ENCODE data around the gene PHTF1.
"Not testable (repeated sequence)": the region's sequence is repeated elsewhere in the genome, so short reads cannot be mapped to it uniquely, and the experiment has no call there.

PHTF1 gene

DNA sequence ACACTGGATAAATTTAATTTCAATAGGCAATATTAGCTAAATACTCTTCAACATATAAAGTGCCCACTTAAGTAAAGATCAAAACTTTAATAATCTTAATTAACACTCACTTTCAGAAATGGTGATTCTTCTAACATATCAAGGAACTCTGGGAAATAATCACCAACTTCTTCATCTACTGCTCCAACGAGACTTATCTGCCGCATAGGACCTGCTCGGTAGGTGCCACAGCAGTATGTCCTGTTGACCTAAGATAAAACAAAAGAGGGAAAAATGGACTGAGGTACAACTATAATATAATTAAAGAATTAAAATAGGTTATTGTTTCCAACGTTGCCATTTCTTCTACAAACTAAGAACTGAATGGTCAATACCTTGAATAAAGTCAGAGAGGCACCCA lies 18.3 kb upstream of the PHTF1 start:
- DNase-seq (ENCODE audit: low read depth in 2 of 2), result no peak

DNA sequence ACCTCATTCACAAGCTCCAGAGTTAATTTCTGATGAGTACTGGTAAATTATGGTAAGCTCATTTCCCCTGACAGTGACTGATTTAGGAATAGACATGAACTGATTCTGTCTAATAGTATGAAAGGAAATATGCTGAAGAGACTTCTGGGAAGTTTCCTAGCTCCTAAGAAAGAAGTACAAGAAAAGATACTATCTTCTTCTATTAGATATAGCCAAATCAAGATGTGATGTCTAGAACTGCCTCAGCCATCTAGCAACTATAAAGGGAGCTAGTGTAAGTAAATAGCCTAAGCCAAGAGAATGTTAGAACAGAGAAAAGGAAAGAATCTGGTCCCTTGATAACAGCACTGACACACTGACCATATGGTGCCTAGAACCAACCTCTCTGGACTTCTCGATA lies 10.7 kb upstream of the PHTF1 start:
- no peak for DNase-seq (ENCODE audit: low read depth in 2 of 2)

DNA sequence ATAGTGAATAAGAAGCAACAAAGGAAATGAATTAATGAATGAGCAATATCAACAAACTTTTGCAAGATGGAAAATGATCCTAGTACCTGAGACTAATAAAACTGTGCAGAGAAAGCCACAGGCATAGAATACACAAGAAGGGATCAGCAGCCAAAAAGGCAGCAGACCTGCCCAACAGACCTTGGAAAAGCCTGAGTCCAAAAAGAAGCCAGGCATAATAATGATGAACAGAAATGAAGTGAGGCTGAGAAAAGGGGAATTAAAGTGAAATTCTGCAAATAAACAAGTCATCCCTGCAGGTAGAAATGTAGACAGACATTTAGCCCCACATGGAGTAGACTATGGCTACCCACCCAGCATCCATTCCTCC lies 10.3 kb upstream of the PHTF1 start:
- DNase-seq (ENCODE audit: low read depth in 2 of 2), result no peak

DNA sequence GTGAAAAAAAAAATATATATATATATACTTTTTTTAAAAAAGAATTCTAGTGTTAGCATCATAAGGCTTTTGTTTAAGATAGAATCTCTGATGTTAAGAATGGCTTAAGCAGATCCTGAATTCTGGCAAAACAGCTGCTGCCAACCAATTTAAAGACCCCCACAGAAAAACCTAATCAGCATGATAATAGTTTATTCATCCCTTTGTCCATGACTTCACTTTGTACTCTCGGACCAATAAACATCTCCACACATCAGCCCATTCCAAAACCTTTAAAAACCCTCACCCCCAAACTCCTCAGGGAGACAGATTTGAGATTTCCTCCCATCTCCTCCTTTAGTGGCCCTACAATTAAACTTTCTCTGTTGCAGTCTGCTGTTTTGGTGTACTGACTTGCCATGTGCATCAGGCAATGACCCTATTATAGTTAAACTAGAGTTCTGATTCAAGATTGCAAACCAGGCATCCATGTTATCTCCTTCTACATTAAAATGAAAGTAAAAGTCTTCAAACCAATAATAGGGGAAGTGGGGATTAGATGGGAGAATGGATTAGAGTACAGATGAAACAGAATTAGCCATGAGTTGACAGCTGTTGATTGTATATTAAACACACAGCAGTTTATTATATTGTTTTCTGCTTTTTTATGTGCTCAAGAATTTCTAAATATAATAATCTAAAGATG lies 9.8 kb upstream of the PHTF1 start:
- DNase-seq (ENCODE audit: low read depth in 2 of 2), result no peak

DNA sequence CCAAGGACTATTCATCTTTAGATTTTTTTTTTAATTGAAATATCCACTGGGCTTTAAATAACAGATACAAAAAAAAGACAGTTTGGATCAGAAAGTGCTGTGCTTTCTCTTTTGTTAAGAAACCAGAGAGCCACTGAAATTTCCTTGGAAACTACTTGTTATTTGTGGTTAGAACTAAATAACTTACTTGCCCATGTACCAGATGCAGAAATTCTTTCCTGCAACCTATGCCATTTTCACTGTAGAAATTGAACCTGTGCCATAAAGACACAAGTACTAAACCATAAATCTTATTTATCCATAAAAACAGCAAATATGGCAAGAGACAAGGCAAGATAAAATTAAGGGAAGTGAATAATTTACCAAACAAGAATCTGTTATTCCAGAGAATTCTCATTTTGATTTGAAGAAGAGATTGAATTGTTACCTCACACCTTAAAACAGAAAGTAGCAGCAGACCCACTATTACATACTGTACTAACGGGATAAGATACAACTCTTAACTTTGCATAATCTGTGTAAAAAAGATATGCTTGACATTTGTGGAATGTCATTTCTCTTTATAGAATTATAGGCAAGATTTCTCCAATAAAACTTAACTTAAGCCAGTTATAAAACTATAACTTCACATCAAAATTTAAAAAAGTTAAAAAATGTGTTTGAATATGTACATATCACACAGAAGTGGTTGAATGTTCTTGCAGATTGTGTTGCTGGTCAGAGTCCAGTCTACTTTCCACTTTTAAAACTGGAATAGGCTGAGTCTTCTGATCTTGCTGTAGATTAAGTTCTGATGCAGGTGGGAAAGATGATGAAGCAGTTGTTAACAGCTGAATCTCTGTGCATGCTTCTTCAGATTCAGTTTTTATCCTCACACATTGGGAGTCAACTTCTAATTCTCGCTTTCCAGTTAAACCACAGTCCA lies 6.3 kb upstream of the PHTF1 start:
- no peak for DNase-seq (ENCODE audit: low read depth in 2 of 2)

DNA sequence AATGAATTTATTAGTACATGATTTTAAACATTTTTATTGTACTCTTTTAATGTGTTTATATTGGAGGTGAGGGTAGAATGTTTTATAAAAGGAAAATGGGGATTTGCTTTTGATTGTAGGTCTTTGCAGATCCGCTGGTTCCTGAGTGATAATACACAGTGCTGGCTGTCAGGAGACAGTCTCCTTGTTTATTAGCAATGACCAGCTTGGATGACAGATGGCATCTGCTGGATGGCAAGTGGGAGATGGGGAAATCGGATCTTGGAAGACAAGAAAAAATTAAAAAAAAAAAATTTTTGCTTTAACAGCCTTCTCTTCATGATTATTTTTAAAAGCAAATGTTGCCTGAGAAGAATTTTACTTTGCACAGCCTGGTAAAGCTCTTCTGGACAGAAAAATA lies 4.4 kb upstream of the PHTF1 start:
- DNase-seq (ENCODE audit: low read depth in 2 of 2), result no peak

DNA sequence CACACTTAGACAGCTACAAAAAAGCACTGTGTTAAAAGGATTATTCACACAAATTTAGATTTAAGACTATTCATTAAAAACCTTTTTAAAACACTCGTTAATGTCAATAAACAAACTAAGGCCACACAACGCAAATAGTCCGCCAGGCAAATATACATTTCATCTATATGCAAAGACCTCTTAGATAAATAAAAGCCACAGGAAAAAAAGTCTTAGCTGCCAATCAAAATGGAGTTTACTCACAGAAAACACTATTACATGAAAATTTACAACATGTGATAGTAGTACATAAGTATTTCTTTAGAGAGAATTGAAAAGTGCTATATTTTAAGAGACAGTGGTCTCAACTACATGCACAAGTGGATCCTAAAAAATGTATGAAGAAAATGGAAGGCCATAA lies 2.7 kb upstream of the PHTF1 start:
- DNase-seq (ENCODE audit: low read depth in 2 of 2), result no peak

DNA sequence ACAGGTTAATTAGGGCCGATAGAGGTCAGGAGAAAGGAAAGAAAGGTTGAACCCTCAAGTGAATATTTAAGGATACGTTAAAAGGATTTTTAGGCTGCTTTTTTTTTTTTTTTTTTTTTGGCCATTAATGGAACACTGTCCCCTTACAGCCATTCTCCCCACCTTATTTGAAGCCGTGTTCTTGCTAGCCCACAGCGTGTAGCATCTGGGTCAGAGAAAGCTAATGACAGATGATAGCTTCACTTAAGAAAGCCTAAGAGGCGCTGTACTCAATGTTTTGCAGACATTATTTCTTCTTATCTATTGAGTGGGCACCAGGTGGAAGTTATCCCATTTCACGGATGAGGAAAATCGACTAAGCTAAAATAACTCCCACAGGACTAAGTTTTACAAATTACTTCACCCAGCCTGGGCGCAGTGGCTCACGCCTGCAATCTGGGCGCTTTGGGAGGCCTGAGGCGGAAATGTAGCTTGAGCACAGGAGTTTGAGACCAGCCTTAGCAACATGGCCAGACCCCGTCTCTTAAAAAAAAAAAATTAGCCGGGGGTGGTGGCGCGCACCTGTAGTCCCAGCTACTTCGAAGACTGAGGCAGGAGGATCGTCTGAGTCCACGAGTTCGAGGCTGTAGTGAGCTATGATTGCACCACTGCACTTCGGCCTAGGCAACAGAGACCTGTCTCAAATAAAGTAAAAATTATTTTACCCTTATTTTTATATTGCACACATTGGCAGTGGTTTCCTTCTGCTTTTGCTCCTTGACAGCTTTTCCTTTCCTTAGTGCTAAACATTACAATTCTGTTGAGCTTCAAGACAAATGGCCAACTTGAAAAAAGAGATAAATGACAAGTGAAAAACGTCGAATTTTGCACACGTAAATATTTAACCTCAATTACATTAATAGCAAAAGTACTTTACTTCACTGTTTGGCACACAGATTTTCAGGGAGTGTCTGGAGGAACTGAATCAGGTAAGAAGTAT lies 1.1 kb upstream of the PHTF1 start:
- no peak for DNase-seq (ENCODE audit: low read depth in 2 of 2)

DNA sequence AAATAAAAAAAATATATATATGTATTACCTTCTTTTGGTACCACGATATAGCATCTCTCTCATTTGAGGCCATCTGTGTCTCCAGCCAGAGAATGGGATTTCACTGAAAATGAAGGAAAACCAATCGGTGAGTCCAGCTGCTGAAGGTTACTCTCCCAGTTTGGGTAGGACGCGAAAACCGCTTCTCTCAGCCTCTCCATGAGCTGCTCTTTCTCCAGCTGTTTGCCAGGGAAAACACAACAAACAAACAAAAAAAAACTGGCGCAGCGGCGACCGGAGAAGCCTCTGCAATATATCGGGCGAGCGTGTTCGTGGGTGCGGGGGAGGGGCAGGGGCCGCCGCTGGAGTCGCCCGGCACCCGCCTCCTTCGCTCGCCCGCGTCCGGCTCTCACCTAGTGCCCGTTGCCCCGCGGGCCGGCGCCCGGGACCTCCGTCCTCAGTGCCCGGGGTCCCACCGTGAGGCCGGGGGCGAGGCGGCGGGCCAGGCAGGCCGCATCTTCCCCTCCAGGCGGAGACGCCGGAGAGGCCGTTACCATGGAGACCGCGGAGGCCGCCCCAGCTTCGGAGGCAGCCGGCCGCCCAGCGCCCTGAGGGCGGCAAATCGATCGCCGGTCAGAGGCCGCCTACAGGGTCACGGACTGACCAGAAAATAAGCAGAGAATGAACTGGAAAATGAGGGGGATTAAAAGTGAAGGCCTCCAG lies 504 bp downstream of the PHTF1 start:
- no peak for DNase-seq (ENCODE audit: low read depth in 2 of 2)

DNA sequence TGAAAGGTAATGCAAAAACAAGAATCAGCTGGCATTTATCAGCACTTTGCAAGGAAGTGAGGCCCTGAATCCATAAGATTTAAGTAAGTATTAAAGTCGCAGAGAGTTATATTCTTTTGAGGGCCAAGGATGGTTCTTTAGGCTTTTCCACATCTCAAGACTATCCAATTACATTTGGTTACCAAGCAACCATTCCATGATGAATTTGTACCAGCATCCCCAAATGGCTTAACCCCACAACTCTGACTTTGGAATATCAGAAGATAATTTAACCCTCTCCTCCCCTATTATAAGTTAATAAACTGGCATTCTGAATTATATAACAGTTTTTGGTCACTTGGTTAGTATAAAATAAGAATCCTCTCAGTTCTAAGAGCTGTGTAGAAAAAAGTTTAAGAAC lies 2.8 kb downstream of the PHTF1 start:
- DNase-seq (ENCODE audit: low read depth in 2 of 2), result no peak

DNA sequence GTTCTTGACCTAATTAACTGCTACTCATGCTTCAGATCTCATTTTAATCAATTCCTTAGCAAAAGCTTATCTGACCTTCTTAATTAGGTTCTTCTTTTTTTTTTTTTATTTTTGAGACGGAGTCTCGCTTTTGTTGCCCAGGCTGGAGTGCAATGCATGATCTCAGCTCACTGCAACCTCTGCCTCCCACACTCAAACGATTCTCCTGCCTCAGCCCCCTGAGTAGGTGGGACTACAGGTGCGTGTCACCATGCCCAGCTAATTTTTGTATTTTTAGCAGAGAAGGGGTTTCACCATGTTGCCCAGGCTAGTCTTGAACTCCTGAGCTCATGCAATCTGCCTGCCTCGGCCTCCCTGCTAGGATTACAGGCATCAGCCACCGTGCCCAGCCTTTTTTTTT lies 6.0 kb downstream of the PHTF1 start:
- not testable (repeated sequence) for DNase-seq (ENCODE audit: low read depth in 2 of 2)

DNA sequence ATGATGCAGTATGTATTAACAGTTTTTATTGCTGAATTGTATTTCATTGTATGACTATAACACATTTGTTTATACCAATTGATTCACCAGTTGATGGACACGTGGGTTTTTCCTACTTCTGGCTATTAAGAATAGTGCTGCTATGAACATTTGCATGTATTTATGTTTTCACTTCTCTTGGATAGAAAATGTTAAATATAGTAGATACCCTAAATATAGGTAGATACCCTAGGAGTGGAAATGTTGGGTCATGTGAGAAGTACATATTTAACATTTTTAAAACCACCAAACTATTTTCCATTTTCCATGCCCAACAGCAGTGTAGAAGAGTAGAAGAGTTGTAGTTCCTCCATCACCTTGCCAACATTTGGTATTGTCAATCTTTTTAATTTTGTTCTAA lies 7.8 kb downstream of the PHTF1 start:
- no peak for DNase-seq (ENCODE audit: low read depth in 2 of 2)

DNA sequence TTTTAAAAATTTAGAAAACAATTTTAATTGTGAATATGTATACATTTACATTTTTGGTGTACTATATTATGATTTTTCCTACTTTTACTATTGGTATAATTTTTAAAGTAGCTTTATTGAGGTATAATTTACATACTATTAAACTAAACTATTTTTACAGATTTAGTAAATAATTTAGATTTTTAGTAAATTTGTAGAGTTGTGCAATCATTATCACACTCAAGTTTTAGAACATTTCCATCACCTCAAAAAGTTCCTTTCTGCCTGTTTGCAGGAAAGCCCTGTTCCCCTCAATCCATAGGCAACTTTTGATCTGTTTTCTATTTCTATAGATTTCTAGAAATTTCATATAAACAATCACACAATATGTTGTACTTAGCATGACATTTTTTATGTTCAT lies 8.2 kb downstream of the PHTF1 start:
- no peak for DNase-seq (ENCODE audit: low read depth in 2 of 2)

DNA sequence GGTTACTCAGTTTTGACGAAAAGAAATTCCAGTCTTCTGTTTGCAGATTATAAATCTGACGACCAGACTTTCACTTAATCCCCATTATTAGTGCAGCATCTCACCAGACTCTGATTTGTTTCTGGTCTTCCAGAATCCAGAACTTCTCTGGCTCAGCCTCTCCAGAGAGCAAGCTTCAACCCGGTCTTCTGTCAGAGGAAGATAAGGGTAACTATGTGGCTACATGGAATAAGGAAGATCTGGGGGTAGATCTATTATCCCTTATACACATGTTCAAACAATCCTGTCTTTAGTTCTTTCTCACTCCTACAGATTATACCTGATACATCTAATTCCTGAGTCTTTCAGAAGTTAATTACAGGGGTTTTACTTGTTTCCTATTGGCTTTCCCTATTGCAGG lies 9.9 kb downstream of the PHTF1 start:
- no peak for DNase-seq (ENCODE audit: low read depth in 2 of 2)

DNA sequence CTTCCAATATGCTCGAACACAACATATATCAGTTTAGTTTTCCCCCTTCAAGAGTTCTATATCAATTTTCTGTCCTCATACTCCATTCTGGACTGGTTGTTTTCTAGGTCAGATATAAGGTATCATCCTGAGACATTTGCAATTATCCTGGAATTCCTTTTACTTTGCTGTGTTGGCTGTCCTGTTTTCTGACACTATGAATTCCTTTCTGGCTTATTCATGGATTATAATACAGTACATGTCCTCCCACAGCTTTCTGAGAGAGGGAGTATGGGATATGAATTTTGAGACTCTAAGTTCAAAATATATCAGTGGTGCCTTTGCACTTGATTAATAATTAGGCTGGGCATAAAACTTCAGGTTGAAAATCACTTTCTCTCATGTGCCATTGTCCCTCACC lies 11.9 kb downstream of the PHTF1 start:
- peak in 1 of 2 experiments; percentile 14 for DNase-seq (ENCODE audit: low read depth in 2 of 2)

DNA sequence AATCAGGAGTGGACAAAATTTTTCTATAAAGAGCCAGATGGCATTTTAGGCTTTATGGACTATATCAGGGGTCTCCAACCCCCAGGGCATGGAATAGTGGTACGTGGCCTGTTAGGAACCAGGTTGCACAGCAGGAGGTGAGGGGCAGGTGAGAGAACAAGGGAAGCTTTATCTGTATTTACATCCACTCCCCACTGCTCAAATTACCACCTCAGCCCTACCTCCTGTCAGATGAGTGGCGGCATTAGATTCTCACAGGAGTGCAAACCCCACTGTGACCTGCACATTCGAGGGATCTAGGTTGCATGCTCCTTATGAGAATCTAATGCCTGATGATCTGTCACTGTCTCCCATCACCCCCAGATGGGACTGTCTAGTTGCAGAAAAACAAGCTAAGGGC lies 13.9 kb downstream of the PHTF1 start:
- no peak for DNase-seq (ENCODE audit: low read depth in 2 of 2)

DNA sequence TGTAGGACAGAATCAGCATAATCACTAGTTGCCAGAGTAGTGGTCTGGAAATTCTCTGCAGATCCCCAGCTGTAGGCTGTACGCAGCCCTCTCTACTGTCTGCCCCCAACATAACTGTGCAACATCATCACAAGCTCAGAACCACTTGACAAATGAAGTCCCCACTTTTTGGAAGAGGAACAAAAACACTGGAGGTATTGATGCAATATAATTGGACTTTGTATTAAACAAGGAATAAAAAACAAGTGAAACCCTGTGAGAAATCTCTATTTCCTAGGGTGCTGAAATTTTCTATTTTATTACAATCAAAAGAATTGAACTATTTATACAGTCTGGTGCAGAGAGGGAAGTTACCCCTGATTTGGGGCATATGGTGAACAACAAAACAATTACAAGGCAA lies 15.2 kb downstream of the PHTF1 start:
- DNase-seq (ENCODE audit: low read depth in 2 of 2), result no peak

DNA sequence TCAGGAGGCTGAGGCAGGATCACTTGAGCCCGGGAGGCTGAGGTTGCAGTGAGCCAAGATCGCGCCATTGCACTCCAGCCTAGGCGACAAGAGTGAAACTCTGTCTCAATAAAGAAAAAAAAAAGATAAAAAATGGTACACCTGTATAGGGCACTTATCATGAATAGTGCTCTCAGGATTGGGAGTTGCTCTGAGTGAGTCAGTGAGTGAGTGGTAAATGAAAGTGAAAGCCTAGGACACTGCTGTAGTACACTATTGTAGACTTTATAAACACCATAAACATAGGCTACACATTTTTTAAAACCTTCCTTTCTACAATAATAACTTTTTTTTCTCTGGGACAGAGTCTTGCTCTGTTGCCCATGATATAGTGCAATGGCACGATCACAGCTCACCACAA lies 16.8 kb downstream of the PHTF1 start:
- no peak for DNase-seq (ENCODE audit: low read depth in 2 of 2)

DNA sequence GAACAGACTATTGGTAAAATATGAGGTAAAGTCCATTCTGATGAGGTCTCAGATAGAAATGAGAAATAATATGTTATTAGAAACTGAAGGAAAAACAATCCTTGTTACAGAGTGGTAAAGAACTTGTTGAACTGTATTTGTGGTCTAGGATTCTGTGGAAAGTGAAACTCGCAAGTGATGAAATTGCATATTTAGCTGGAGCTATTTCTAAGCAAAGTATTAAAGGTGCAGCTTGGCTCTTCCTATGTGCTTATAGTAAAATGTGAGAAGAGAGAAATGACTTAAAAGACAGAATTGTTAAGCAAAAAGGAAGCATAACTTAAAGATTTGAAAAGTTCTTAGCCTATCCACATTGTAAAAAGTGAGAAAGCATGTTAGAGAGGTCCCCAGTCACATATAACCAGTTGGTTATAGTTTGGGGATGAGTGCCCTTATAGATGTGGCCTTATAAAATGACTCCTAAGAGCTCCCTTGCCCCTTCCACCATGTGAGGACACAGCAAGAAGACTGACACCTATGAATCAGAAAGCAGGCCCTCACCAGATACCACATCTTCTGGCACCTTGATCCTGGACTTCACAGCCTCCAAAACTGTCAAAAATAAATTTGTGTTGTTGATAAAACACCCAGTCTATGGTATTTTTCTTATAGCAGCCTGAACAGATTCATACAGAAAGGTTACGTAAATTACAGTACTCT lies 24.8 kb downstream of the PHTF1 start:
- DNase-seq (ENCODE audit: low read depth in 2 of 2), result no peak

DNA sequence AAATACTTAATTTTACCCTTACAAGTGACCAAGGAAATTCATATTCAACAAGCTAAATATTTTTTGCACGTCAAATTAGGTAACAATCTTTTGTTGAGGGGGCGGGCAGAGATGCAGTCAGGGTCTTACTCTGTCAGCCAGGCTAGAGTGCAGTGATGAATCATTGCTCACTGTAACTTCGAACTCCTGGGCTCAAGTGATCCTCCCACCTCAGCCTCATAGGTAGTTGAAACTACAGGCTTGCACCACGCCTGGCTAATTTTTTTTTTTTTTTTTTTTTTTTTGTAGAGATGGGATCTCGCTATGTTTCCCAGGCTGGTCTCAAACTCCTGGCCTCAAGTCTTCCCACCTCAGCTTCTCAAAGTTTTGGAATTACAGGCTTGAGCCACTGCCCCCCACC lies 26.5 kb downstream of the PHTF1 start:
- no peak for DNase-seq (ENCODE audit: low read depth in 2 of 2)

DNA sequence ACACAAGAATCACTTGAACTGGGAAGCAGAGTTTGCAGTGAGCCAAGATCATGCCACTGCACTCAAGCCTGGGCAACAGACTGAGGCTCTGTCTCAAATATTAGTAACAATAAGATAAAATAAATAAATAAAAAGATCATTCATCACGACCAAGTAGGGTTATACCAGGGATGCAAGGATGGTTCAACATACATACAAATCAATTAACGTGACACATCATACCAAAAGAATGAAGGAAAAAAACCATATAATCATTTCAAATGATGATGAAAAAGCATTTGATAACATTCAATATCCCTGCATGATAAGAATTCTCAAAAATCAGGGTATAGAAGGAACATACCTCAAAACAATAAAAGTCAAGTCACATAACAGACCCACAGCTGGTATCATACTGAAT lies 38.3 kb downstream of the PHTF1 start:
- no peak for DNase-seq (ENCODE audit: low read depth in 2 of 2)

Measured in fibroblast of skin of left biceps (primary cell).